Ishikawa (cell line): Measurements from ENCODE around the gene ZFP92.

Experiments
- CEBPB ChIP-seq: IDR thresholded peaks from 2 replicates; pipeline ENCODE4 v1.6.1; 2012
- CREB1 ChIP-seq: IDR thresholded peaks from 2 replicates; pipeline ENCODE4 v1.6.1; 2012; ENCODE audit warnings: low read depth
- EGR1 ChIP-seq: IDR thresholded peaks from 2 replicates; pipeline ENCODE4 v1.6.1; 2012
- EP300 ChIP-seq: IDR thresholded peaks from 2 replicates; pipeline ENCODE4 v1.6.1; 2012; ENCODE audit warnings: borderline replicate concordance
- FOXM1 ChIP-seq: IDR thresholded peaks from 2 replicates; pipeline ENCODE4 v1.6.1; 2012; ENCODE audit warnings: low read depth, borderline replicate concordance
- MAX ChIP-seq: IDR thresholded peaks from 2 replicates; pipeline ENCODE4 v1.6.1; 2012
- NFIC ChIP-seq: IDR thresholded peaks from 2 replicates; pipeline ENCODE4 v1.6.1; 2012
- RAD21 ChIP-seq: IDR thresholded peaks from 2 replicates; pipeline ENCODE4 v1.6.1; 2012; ENCODE audit warnings: low read depth
- REST ChIP-seq: IDR thresholded peaks from 2 replicates; pipeline ENCODE4 v1.6.1; 2012; ENCODE audit warnings: low read depth, mild to moderate bottlenecking
- TAF1 ChIP-seq: IDR thresholded peaks from 2 replicates; pipeline ENCODE4 v1.6.1; 2012; ENCODE audit warnings: low read depth, mild to moderate bottlenecking
- TCF12 ChIP-seq: IDR thresholded peaks from 2 replicates; pipeline ENCODE4 v1.6.1; 2012; ENCODE audit warnings: low read depth
- TEAD4 ChIP-seq: IDR thresholded peaks from 2 replicates; pipeline ENCODE4 v1.6.1; 2012
- USF1 ChIP-seq: IDR thresholded peaks from 2 replicates; pipeline ENCODE4 v1.6.1; 2012
- YY1 ChIP-seq: IDR thresholded peaks from 2 replicates; pipeline ENCODE4 v1.6.1; 2012; ENCODE audit warnings: low read depth
- ZBTB7A ChIP-seq: IDR thresholded peaks from 2 replicates; pipeline ENCODE4 v1.6.1; 2012; ENCODE audit warnings: low read depth

The ZFP92 gene

GRCh38 chrX:153382563-153383482 lies 28.4 kb upstream of the ZFP92 start:
- TF ChIP-seq TAF1 (no peak), FOXM1 (no peak), EP300 (no peak), USF1 (no peak), MAX (no peak), CREB1 (no peak), CEBPB (no peak), ZBTB7A (no peak), YY1 (no peak), REST (no peak), NFIC (no peak), EGR1 (no peak)

- no peak for TF ChIP-seq CREB1
- TF ChIP-seq TEAD4 = no peak
- no peak for TF ChIP-seq ZBTB7A
- TF ChIP-seq TCF12 = no peak
- TF ChIP-seq EP300 = no peak
- TF ChIP-seq YY1 = no peak
Measured at GRCh38 chrX:153384390-153384789, 26.9 kb upstream of the ZFP92 start.

GRCh38 chrX:153386097-153386496 lies 25.2 kb upstream of the ZFP92 start:
- TF ChIP-seq TAF1 = no peak
- no peak for TF ChIP-seq FOXM1
- TF ChIP-seq YY1 = no peak
- no peak for TF ChIP-seq MAX
- TF ChIP-seq TEAD4 = no peak
- TF ChIP-seq ZBTB7A = no peak
- no peak for TF ChIP-seq EP300
- TF ChIP-seq REST = no peak
- no peak for TF ChIP-seq CREB1
- TF ChIP-seq USF1 = no peak
- no peak for TF ChIP-seq TCF12
- no peak for TF ChIP-seq RAD21
- TF ChIP-seq CEBPB = no peak
- TF ChIP-seq NFIC = no peak
- TF ChIP-seq EGR1 = no peak

GRCh38 chrX:153387345-153387744 lies 23.9 kb upstream of the ZFP92 start:
- TF ChIP-seq CEBPB (no peak), USF1 (no peak)

- no peak for TF ChIP-seq USF1
- no peak for TF ChIP-seq TAF1
- no peak for TF ChIP-seq MAX
Measured at GRCh38 chrX:153387987-153388721, 23.1 kb upstream of the ZFP92 start.
